ENCODE measurements around the gene CDH4. TPM values are rescaled to one million over a fixed set of nuclear protein-coding genes. Genes with fewer than 3 reads are reported as not detected.

Gene CDH4
- total RNA-seq, 2 donors from 2014 or later = 0.05 to 2.2 TPM

DNA sequence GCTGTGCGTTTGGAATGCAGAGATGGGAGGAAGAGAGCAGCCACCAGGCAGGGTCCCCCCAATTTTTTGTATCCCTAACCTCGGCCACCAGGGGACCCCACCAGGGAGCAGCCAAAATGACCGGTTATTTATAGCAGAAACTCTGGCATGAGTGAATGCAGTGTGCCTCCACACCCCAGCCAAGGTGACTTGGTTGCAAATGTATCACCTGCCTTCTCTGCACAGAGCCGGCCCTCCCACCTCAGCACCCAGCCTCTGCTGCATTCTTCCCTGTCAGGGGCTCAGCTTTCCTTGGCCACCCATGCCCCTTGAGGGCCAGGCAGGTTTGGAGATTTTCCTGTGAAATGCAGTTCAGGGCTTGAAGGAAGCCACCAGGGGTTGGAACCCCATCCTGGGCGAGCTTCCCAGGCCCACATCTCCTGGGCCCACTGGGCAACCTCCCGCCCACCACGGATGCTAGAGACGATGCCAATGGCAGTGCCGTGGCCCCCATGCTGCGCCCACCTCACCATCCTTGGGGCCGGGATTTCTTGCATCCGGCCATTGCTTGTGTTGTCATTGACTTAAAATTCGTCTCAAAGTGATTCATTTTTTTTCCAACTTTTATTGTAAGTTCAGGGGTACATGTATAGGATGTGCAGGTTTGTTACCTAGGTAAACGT, 522.0 kb downstream of the CDH4 start:
- intact Hi-C loops (cut with DNase I) = no loop called here
- Histone ChIP-seq H3K4me1 (replicated peaks) (no peaks in the 10 kb centered on the region), H3K27me3 (replicated peaks; ENCODE audit: insufficient read depth) (no peaks in the 10 kb centered on the region), H3K27ac (no peak overlapping the region), H3K4me3 (no peak overlapping the region), H3K9me3 (no peaks in the 10 kb centered on the region), H3K36me3 (no peaks in the 10 kb centered on the region)
- 90% methylated on average over 14 of the region's 14 CpGs for WGBS
- no peak for DNase-seq (ENCODE audit: low spot score)
- TF ChIP-seq, protein P1, sequence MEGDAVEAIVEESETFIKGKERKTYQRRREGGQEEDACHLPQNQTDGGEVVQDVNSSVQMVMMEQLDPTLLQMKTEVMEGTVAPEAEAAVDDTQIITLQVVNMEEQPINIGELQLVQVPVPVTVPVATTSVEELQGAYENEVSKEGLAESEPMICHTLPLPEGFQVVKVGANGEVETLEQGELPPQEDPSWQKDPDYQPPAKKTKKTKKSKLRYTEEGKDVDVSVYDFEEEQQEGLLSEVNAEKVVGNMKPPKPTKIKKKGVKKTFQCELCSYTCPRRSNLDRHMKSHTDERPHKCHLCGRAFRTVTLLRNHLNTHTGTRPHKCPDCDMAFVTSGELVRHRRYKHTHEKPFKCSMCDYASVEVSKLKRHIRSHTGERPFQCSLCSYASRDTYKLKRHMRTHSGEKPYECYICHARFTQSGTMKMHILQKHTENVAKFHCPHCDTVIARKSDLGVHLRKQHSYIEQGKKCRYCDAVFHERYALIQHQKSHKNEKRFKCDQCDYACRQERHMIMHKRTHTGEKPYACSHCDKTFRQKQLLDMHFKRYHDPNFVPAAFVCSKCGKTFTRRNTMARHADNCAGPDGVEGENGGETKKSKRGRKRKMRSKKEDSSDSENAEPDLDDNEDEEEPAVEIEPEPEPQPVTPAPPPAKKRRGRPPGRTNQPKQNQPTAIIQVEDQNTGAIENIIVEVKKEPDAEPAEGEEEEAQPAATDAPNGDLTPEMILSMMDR (IDR thresholded peaks at IDR 0.05) = no peak

DNA sequence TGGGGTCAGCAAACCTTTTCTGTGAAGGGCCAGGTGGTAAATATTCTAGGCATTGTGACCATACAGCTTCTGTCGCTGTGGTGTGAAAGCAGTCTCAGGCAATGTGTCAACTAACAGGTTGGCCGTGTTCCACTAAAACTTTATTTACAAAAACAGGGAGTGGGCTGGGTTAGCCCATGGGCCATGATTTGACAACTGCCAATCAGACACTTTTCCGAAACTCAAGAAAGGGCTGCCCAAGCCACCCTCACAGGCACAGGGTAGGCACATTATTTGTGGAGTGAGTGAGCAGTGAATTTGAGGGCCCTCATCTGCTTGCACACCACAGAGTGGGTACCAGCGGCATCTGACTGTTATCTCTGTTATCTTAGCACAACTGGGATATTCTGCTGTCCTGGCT, 523.4 kb downstream of the CDH4 start:
- intact Hi-C loops (cut with DNase I) = no loop called here
- WGBS = 65% methylated on average over 4 of the region's 4 CpGs
- Histone ChIP-seq H3K4me1 (replicated peaks) (no peaks in the 10 kb centered on the region), H3K27ac (no peak overlapping the region), H3K36me3 (no peaks in the 10 kb centered on the region), H3K27me3 (replicated peaks; ENCODE audit: insufficient read depth) (no peaks in the 10 kb centered on the region), H3K9me3 (no peaks in the 10 kb centered on the region), H3K4me3 (no peak overlapping the region)
- no peak for DNase-seq (ENCODE audit: low spot score)
- TF ChIP-seq, protein P1 (IDR thresholded peaks at IDR 0.05) = no peak
- TF ChIP-seq POLR2A (IDR thresholded peaks at IDR 0.05) (no peak), POLR2AphosphoS5 (IDR thresholded peaks at IDR 0.05) (no peak)

DNA sequence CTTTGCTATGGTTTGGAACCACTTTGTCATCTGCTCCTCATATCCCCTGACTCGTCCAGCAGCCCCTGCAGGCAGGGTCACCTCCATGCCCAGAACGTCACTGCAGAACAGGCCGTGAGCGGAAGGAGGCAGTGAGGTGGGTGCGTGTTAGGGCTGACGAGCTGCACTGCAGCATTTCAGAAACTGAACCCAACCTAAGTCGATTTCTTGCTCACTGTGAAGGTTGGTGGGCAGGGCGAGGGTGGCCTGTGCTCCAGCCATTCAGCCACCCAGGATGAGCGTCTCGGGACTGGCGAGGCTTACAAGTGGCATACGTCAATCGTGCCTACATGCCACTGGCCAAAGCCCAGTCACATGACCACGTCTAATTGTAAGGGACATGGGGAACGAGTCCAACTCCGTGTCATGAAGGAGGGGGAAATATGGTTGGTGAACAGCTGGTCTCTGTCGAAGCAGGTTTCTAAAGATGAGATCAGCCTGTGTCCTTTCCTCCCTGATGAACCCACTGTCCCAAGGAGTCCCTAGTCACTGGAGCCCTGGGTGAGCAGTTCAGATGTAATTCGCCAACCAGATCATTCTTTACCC, 524.5 kb downstream of the CDH4 start:
- Histone ChIP-seq H3K9me3 (no peaks in the 10 kb centered on the region), H3K27ac (no peak overlapping the region), H3K4me3 (no peak overlapping the region), H3K27me3 (replicated peaks; ENCODE audit: insufficient read depth) (no peaks in the 10 kb centered on the region), H3K4me1 (replicated peaks) (no peaks in the 10 kb centered on the region), H3K36me3 (no peaks in the 10 kb centered on the region)
- intact Hi-C loops (cut with DNase I) = no loop called here
- TF ChIP-seq, protein P1 (IDR thresholded peaks at IDR 0.05) = no peak
- TF ChIP-seq POLR2AphosphoS5 (IDR thresholded peaks at IDR 0.05) (no peak), POLR2A (IDR thresholded peaks at IDR 0.05) (no peak)
- no peak for DNase-seq (ENCODE audit: low spot score)
- 83% methylated on average over 18 of the region's 18 CpGs for WGBS

DNA sequence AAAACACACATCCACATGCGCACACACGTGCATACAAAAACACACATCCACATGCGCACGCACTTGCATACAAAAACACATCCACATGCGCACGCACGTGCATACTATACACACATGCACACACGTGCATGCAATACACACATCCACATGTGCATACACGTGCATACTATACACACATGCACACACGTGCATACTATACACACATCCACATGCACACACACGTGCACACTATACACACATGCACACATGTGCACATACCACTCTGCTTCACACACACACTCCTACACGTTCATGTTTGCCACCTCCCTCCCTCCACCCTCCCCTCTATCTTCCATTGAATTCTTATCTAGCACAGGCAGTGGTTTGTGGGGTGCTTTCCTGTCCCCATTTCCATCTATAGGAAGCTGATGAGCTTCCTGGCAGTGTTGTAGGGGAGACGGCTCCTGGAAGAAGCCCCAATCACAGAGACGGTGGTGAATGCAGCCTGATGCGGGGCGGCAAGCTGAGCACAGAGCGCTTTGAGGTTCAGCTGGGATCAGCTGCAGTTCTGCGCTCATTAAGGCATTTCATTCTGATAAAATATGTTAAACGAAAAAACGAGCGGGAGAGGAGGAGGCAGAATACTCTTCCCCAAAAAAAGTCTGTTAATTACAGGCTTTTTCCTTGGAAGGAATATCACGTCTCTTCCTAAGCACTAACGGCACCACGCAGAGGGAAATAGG, 525.9 kb downstream of the CDH4 start:
- H3K27ac ChIP-seq = no peak overlapping the region
- no peak for DNase-seq (ENCODE audit: low spot score)
- intact Hi-C loops (cut with DNase I) = no loop called here
- 84% methylated on average over 24 of the region's 24 CpGs for WGBS
- H3K36me3 ChIP-seq = no peaks in the 10 kb centered on the region
- TF ChIP-seq POLR2A (IDR thresholded peaks at IDR 0.05) = no peak
- TF ChIP-seq POLR2AphosphoS5 (IDR thresholded peaks at IDR 0.05) = no peak
- TF ChIP-seq, protein P1 (IDR thresholded peaks at IDR 0.05) = no peak
- no peaks in the 10 kb centered on the region for H3K4me1 ChIP-seq (replicated peaks)
- no peak overlapping the region for H3K4me3 ChIP-seq
- H3K9me3 ChIP-seq = no peaks in the 10 kb centered on the region
- H3K27me3 ChIP-seq (replicated peaks; ENCODE audit: insufficient read depth) = no peaks in the 10 kb centered on the region

All from prostate gland (tissue), 2 donors.